GM18858 (cell line): Measurements from ENCODE around the gene BPIFB6.

Experiments
- ATAC-seq: cut with Tn5 transposase; IDR thresholded peaks from one replicate; pipeline ENCODE4 v1.9.1; 2021; ENCODE audit not compliant: unreplicated experiment

Gene BPIFB6

GRCh38 chr20:33015700-33016580 is 15.5 kb upstream of the BPIFB6 start:
- no peak for ATAC-seq

- ATAC-seq, result no peak
These were observed 14.8 kb upstream of the BPIFB6 start for GRCh38 chr20:33016581-33017109.

GRCh38 chr20:33017542-33017941 is 13.9 kb upstream of the BPIFB6 start:
- no peak for ATAC-seq

GRCh38 chr20:33018169-33018931 is 13.1 kb upstream of the BPIFB6 start:
- ATAC-seq, result no peak

GRCh38 chr20:33019465-33020277 is 11.8 kb upstream of the BPIFB6 start:
- no peak for ATAC-seq

- no peak for ATAC-seq
These were observed 10.9 kb upstream of the BPIFB6 start for GRCh38 chr20:33020278-33021161.

GRCh38 chr20:33021879-33022278 is 9.6 kb upstream of the BPIFB6 start:
- ATAC-seq, result no peak

GRCh38 chr20:33022289-33022688 is 9.2 kb upstream of the BPIFB6 start:
- ATAC-seq, result no peak

GRCh38 chr20:33022694-33023438 is 8.6 kb upstream of the BPIFB6 start:
- ATAC-seq, result no peak

GRCh38 chr20:33023439-33024242 is 7.8 kb upstream of the BPIFB6 start:
- no peak for ATAC-seq

- no peak for ATAC-seq
These were observed 7.2 kb upstream of the BPIFB6 start for GRCh38 chr20:33024243-33024560.

GRCh38 chr20:33024609-33025317 is 6.7 kb upstream of the BPIFB6 start:
- ATAC-seq, result no peak

- ATAC-seq, result no peak
These were observed 6.1 kb upstream of the BPIFB6 start for GRCh38 chr20:33025318-33025876.

GRCh38 chr20:33026072-33026778 is 5.2 kb upstream of the BPIFB6 start:
- no peak for ATAC-seq

- ATAC-seq, result no peak
These were observed 4.4 kb upstream of the BPIFB6 start for GRCh38 chr20:33026779-33027759.
